BJ (cell line): ENCODE results near the gene KCTD11. TPM values are rescaled to one million over a fixed set of nuclear protein-coding genes. Genes with fewer than 3 reads are reported as not detected.
A peak's percentile ranks its signal among the peaks of the same experiment; 100 is the strongest.

ENCODE experiments used
- CTCF ChIA-PET: fragments of 350-600 bp; formaldehyde crosslinking; extraction: SDS; loops from one replicate; lab custom pipeline; 2021; ENCODE audit warnings: antibody characterized with exemption, inconsistent platforms; lab: Yijun Ruan, JAX
- POLR2A ChIA-PET: fragments of 300-600 bp; sonication (Branson Sonifier 250); formaldehyde crosslinking; extraction: SDS; loops from one replicate; lab custom pipeline; 2021; ENCODE audit warnings: antibody characterized with exemption; lab: Charles Lee
- DNase-seq: peaks from one replicate; pipeline ENCODE4 v3.0.0-alpha.2; 2011; ENCODE audit warnings: low read depth
- H3K27me3 ChIP-seq: 2 replicates; pipeline ENCODE4 v1.6.0; 2011; ENCODE audit warnings: low read length; ENCODE audit not compliant: control insufficient read depth, insufficient read depth
- H3K36me3 ChIP-seq: 2 replicates; pipeline ENCODE4 v1.5.1; 2011; ENCODE audit warnings: low read length; ENCODE audit not compliant: control insufficient read depth, insufficient read depth
- H3K4me3 ChIP-seq: 2 replicates; pipeline ENCODE4 v1.5.1; 2011; ENCODE audit warnings: low read depth, mild to moderate bottlenecking, control low read depth, low read length
- polyA plus RNA-seq: library from polyadenylated mRNA; depleted of rRNA; stranded (reverse); fragments of >200 nt; gene quantifications from 2 replicates; pipeline ENCODE4 v1.2.3, GENCODE V29; 2011
- TF ChIP-seq, protein P1 (sequence below): IDR thresholded peaks from 2 replicates; pipeline ENCODE4 v1.5.1; 2011; ENCODE audit warnings: low read depth, mild to moderate bottlenecking, control low read depth, inconsistent platforms, low read length, moderate library complexity; ENCODE audit not compliant: insufficient read depth

Gene KCTD11
- polyA plus RNA-seq, 1 experiment: 19.8 TPM

GRCh38 chr17:7354262-7354843 lies 2.4 kb downstream of the KCTD11 start:
- POLR2A ChIA-PET: interaction anchor here (1.0 kb wide), 1 partner anchor 50 kb away, joined by 3 read pairs; the partner anchor contains the start of gene TMEM256
- no peak for DNase-seq
- H3K36me3 ChIP-seq: no peaks in the 10 kb centered on the region
- TF ChIP-seq, protein P1, sequence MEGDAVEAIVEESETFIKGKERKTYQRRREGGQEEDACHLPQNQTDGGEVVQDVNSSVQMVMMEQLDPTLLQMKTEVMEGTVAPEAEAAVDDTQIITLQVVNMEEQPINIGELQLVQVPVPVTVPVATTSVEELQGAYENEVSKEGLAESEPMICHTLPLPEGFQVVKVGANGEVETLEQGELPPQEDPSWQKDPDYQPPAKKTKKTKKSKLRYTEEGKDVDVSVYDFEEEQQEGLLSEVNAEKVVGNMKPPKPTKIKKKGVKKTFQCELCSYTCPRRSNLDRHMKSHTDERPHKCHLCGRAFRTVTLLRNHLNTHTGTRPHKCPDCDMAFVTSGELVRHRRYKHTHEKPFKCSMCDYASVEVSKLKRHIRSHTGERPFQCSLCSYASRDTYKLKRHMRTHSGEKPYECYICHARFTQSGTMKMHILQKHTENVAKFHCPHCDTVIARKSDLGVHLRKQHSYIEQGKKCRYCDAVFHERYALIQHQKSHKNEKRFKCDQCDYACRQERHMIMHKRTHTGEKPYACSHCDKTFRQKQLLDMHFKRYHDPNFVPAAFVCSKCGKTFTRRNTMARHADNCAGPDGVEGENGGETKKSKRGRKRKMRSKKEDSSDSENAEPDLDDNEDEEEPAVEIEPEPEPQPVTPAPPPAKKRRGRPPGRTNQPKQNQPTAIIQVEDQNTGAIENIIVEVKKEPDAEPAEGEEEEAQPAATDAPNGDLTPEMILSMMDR: no peak
- no peaks in the 10 kb centered on the region for H3K27me3 ChIP-seq
- H3K4me3 ChIP-seq: peak overlapping the region; percentile 8; the same call in 1 of the 2 replicates
- CTCF ChIA-PET: interaction anchor here (1.0 to 4.8 kb wide), 11 partner anchors 8 to 333 kb away, joined by 3 to 45 read pairs (median 22); partner anchors contain the start of genes SENP3, TMEM102, TMEM256 and TP53

GRCh38 chr17:7355053-7355452 lies 3.1 kb downstream of the KCTD11 start, which contains the start of gene TMEM95:
TSS of gene TMEM95 (plus strand) at chr17:7355156. CDS start at chr17:7355205, 49 bp downstream.
- Histone ChIP-seq H3K36me3 (no peaks in the 10 kb centered on the region), H3K27me3 (no peaks in the 10 kb centered on the region), H3K4me3 (peak within 1 kb of the TSS; percentile 8; the same call in 1 of the 2 replicates)
- CTCF ChIA-PET: interaction anchor here (1.0 to 4.8 kb wide), 13 partner anchors 8 to 332 kb away, joined by 3 to 45 read pairs (median 17); partner anchors contain the start of genes SENP3, TMEM102, TMEM256 and TP53
- TF ChIP-seq, protein P1: 0 out of 2 replicates have a peak, but pooled peaks have one; percentile 6
- POLR2A ChIA-PET: no interaction called here
- no peak for DNase-seq

DNA sequence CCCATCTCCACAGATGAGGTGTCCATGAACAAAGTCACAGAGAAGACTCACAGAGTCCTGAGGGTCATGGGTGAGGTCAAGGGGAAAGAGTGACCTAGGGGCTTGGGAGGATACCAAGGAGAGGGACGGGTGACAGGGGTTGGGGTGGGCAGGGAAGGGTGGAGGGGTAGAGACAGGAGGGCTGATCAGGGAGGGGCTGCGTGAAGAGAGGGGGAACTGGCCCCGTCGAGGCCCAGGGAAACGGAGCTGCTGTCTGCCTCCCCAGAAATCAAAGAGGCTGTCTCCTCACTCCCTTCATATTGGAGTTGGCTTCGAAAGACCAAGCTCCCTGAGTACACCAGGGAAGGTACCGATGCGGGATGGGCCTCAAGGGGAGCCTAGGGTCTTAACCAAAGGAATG lies 3.6 kb downstream of the KCTD11 start:
- no peaks in the 10 kb centered on the region for H3K36me3 ChIP-seq
- TF ChIP-seq, protein P1: no peak
- DNase-seq: no peak
- H3K27me3 ChIP-seq: no peaks in the 10 kb centered on the region
- H3K4me3 ChIP-seq: no peak overlapping the region
- CTCF ChIA-PET: interaction anchor here (0.8 to 4.8 kb wide), 19 partner anchors 9 to 332 kb away, joined by 3 to 45 read pairs (median 8); partner anchors contain the start of genes PLSCR3, SENP3, SOX15 and TMEM102
- POLR2A ChIA-PET: no interaction called here

DNA sequence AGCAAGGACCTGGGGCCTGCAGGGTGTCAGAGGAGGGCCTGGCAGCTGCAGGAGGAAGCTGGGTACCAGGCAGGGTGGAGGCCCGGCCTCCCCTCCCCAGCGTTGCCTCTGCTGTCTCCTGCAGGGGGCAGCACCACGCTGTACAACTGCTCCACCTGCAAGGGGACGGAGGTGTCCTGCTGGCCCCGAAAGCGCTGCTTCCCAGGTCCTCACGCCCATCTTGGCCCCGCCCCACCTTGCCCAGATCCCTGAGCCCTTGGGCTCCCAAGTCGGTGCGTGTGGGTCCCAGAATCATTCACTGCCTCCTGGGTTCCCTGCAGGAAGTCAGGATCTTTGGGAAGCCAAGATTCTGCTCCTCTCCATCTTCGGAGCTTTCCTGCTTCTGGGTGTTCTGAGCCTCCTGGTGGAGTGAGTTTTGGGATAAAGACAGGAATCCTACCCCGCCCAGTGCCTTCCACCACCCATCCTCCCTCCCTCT lies 4.1 kb downstream of the KCTD11 start:
- DNase-seq: no peak
- POLR2A ChIA-PET: interaction anchor here (0.6 kb wide), 2 partner anchors 122 to 205 kb away, joined by 4 to 20 read pairs; no protein-coding TSS in a partner anchor
- CTCF ChIA-PET: interaction anchor here (0.8 to 4.8 kb wide), 21 partner anchors 9 to 331 kb away, joined by 3 to 45 read pairs (median 7); partner anchors contain the start of genes PLSCR3, SENP3, SOX15 and TMEM102
- H3K36me3 ChIP-seq: no peaks in the 10 kb centered on the region
- TF ChIP-seq, protein P1: peak; percentile 89
- no peaks in the 10 kb centered on the region for H3K27me3 ChIP-seq
- no peak overlapping the region for H3K4me3 ChIP-seq

DNA sequence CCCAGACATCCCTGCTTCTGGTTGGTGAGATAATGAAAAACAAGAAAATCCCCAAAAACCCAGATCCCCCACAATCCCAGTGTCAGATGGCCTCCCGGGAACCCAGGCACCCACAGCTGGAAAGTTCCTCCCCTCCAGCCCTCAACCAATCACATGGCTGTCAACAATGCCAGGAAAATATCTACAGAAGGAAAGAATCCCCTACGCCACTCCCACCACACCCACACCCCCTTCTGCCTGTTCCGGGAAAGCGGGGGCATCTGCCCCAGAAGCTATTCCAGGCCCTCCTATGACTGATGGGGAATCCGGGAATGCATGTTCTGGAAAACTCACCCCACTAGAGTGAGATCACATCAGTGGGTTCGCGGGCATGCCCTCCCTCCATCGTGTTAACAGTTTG lies 4.8 kb downstream of the KCTD11 start:
- Histone ChIP-seq H3K36me3 (no peaks in the 10 kb centered on the region), H3K4me3 (no peak overlapping the region), H3K27me3 (no peaks in the 10 kb centered on the region)
- TF ChIP-seq, protein P1: no peak
- POLR2A ChIA-PET: interaction anchor here (0.6 kb wide), 2 partner anchors 121 to 204 kb away, joined by 4 to 20 read pairs; no protein-coding TSS in a partner anchor
- CTCF ChIA-PET: interaction anchor here (0.8 to 4.8 kb wide), 15 partner anchors 12 to 232 kb away, joined by 3 to 45 read pairs (median 13); partner anchors contain the start of genes PLSCR3, SENP3, SOX15 and TMEM102
- DNase-seq: no peak
